Neural crest cell (in vitro differentiated cells): ENCODE measurements around the gene CLMP. TPM values are rescaled to one million over a fixed set of nuclear protein-coding genes. Genes with fewer than 3 reads are reported as not detected.
"Not testable (repeated sequence)": the region's sequence is repeated elsewhere in the genome, so short reads cannot be mapped to it uniquely, and the experiment has no call there.

Experiments
- DNase-seq: peaks from one replicate; pipeline ENCODE4 v3.0.0; 2021; ENCODE audit warnings: low read depth, mixed read lengths, low spot score
- H3K27ac Mint-ChIP-seq: one replicate; pipeline ENCODE4 v1.8.0; 2021; ENCODE audit warnings: mild to moderate bottlenecking, mixed read lengths; ENCODE audit not compliant: unreplicated experiment
- H3K27me3 Mint-ChIP-seq: 2 replicates; pipeline ENCODE4 v1.8.0; 2021; ENCODE audit warnings: low read depth, mild to moderate bottlenecking, mixed read lengths
- H3K36me3 Mint-ChIP-seq: 2 replicates; pipeline ENCODE4 v1.8.0; 2021; ENCODE audit warnings: low read depth, mild to moderate bottlenecking, mixed read lengths
- H3K4me1 Mint-ChIP-seq: 2 replicates; pipeline ENCODE4 v1.8.0; 2021; ENCODE audit warnings: mixed read lengths
- H3K4me3 Mint-ChIP-seq: one replicate; pipeline ENCODE4 v1.8.0; 2021; ENCODE audit warnings: mild to moderate bottlenecking, mixed read lengths
- H3K9me3 Mint-ChIP-seq: 2 replicates; pipeline ENCODE4 v1.8.0; 2021; ENCODE audit warnings: mixed read lengths
- CTCF ChIP-seq: fragments of 200-600 bp; sonication (generic); conservative IDR thresholded peaks from 2 replicates; pipeline ENCODE4 v1.5.0; 2021; ENCODE audit warnings: antibody characterized with exemption, mild to moderate bottlenecking
- total RNA-seq: library from RNA; stranded (reverse); gene quantifications from 2 replicates; pipeline ENCODE4 v1.2.1, GENCODE V29; 2021

The CLMP gene
- total RNA-seq, 1 donor from 2014 or later, result 4.3 TPM

DNA sequence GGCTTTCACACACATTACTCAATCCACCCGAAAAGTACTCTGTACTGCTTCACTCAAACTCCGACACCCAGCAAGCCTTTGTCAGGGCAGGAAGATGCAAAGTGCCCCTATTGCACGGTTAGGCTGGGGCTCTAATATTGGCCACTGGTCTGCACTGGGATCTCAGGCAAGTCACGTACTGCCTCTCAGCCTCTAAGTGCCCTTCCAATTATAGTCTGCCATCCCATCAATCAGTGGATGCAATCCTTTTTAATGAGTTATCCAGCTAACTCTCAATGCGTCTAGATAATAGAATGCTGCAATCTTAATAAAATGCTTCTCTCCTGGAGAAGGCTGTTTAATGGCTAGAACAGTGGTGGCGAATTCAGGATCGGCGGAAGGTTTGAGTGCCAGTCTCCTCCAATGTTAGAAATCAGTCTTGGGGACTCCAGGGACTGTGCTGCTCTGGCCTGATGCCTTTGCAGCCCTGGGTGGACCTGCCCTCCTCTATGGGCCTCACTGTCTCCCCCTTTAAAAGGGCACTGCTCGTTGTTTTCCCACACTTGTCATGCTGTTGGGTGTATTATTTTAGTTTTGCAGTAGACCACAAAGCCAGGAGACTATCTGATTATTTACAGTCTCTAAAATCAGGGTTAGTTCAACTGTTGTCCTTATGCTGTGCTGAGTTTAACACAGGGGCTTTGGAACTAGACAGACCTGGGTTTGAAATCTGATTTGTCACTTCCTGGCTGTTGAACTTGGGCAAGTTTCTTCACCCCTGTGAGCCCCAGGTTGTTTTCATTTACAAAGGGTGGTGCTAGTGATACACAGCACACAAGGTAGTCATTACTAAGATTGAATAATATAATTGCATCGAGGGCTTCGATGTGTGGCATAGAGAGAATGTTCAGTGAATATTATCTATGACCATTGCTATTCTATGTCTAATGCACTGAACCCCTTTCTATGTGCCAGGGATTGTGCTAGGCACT, 36.7 kb downstream of the CLMP start:
- TF ChIP-seq CTCF, result no peak
- Mint-ChIP-seq H3K27ac (no peak overlapping the region), H3K27me3 (no peaks in the 10 kb centered on the region), H3K4me1 (peaks cover 5% of the 10 kb centered on the region), H3K9me3 (no peaks in the 10 kb centered on the region), H3K4me3 (no peak overlapping the region), H3K36me3 (no peaks in the 10 kb centered on the region)
- DNase-seq, result no peak

- Mint-ChIP-seq H3K27ac (no peak overlapping the region), H3K4me3 (no peak overlapping the region), H3K36me3 (no peaks in the 10 kb centered on the region), H3K4me1 (no peaks in the 10 kb centered on the region), H3K9me3 (no peaks in the 10 kb centered on the region), H3K27me3 (peaks cover 3% of the 10 kb centered on the region)
- no peak for TF ChIP-seq CTCF
- DNase-seq, result no peak
Observed at GRCh38 chr11:123152951-123153350, 42.1 kb downstream of the CLMP start.

DNA sequence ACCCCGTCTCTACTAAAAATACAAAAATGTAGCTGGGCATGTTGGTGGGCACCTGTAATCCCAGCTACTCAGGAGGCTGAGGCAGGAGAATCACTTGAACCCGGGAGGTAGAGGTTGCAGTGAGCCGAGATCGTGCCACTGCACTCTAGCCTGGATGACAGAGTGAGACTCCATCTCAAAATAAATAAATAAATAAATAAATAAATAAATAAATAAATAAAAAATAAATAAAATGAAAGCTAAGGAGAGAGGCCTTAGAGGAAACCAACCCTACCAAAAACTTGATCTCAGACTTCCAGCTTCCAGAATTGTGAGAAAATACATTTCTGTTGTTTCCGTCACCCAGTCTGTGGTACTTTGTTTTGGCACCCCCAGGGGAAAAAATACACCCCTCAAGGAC, 42.7 kb downstream of the CLMP start:
- H3K9me3 Mint-ChIP-seq, H3K27me3 Mint-ChIP-seq, H3K27ac Mint-ChIP-seq, H3K36me3 Mint-ChIP-seq, H3K4me1 Mint-ChIP-seq, DNase-seq, H3K4me3 Mint-ChIP-seq: not testable (repeated sequence)

GRCh38 chr11:123151796-123152195, 43.3 kb downstream of the CLMP start:
- DNase-seq, result no peak
- H3K27me3 Mint-ChIP-seq, result peaks cover 3% of the 10 kb centered on the region
- H3K36me3 Mint-ChIP-seq, result no peaks in the 10 kb centered on the region
- H3K27ac Mint-ChIP-seq, result no peak overlapping the region
- H3K4me3 Mint-ChIP-seq, result no peak overlapping the region
- no peaks in the 10 kb centered on the region for H3K9me3 Mint-ChIP-seq
- H3K4me1 Mint-ChIP-seq, result no peaks in the 10 kb centered on the region
- TF ChIP-seq CTCF, result no peak

- no peaks in the 10 kb centered on the region for H3K9me3 Mint-ChIP-seq
- no peak for DNase-seq
- H3K4me3 Mint-ChIP-seq, result no peak overlapping the region
- no peak overlapping the region for H3K27ac Mint-ChIP-seq
- peaks cover 3% of the 10 kb centered on the region for H3K27me3 Mint-ChIP-seq
- TF ChIP-seq CTCF, result no peak
- no peaks in the 10 kb centered on the region for H3K4me1 Mint-ChIP-seq
- H3K36me3 Mint-ChIP-seq, result no peaks in the 10 kb centered on the region
Observed at GRCh38 chr11:123151366-123151765, 43.7 kb downstream of the CLMP start.

DNA sequence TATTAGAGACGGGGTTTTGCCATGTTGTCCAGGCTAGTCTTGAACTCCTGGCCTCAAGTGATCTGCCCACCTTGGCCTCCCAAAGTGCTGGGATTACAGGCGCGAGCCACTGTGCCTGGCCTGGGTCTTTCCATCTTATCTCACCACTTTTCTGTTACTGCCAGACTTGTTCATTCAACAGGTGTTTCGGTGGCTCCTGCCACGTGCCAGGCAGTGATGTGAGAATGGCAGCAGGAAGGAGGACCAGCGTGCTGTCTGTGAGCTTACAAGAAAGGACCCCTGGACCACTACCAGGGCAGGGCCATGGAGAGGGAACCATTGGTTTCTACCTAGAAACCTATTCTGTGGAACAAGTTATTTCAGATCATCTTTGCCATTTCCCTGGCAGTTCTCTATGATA, 44.2 kb downstream of the CLMP start:
- peaks cover 3% of the 10 kb centered on the region for H3K27me3 Mint-ChIP-seq
- TF ChIP-seq CTCF, result no peak
- DNase-seq, result no peak
- H3K4me3 Mint-ChIP-seq, result no peak overlapping the region
- no peaks in the 10 kb centered on the region for H3K9me3 Mint-ChIP-seq
- no peaks in the 10 kb centered on the region for H3K36me3 Mint-ChIP-seq
- H3K27ac Mint-ChIP-seq, result no peak overlapping the region
- no peaks in the 10 kb centered on the region for H3K4me1 Mint-ChIP-seq
